ENCODE results near the gene ST3GAL2. TPM values are rescaled to one million over a fixed set of nuclear protein-coding genes. Genes with fewer than 3 reads are reported as not detected.

ST3GAL2 gene
- polyA plus RNA-seq, 2 of the 4 experiments (the other 2 are of a cell fraction): 11.1 to 16.3 TPM

- ChIA-PET POLR2A (interaction anchor here (0.7 to 3.2 kb wide), 17 partner anchors 8 to 274 kb away, joined by 3 to 29 read pairs (median 6); partner anchors contain the start of genes DDX19A, FCSK and ST3GAL2), CTCF (interaction anchor here (0.5 to 6.2 kb wide), 22 partner anchors 8 to 273 kb away, joined by 3 to 35 read pairs (median 5); partner anchors contain the start of genes FCSK and ST3GAL2)
- peaks cover 14% of the 10 kb centered on the region for H3K4me1 ChIP-seq
- H3K27ac ChIP-seq: peak overlapping the region; percentile 94 to 96
- FAIRE-seq (no peak), DNase-seq (ENCODE audit: low read depth in 1 of 2, low spot score in 1 of 2) (peak; percentile 23 to 56), ATAC-seq (peak; percentile 44 to 52)
- 2% methylated on average over 20 of the region's 31 CpGs for WGBS (ENCODE audit: missing lambda C conversion rate)
- H3K4me2 ChIP-seq: peak overlapping the region; percentile 91
- peak overlapping the region; percentile 66 for H3K4me3 ChIP-seq
- H3K9me3 ChIP-seq: no peaks in the 10 kb centered on the region
- TF ChIP-seq, protein P1, sequence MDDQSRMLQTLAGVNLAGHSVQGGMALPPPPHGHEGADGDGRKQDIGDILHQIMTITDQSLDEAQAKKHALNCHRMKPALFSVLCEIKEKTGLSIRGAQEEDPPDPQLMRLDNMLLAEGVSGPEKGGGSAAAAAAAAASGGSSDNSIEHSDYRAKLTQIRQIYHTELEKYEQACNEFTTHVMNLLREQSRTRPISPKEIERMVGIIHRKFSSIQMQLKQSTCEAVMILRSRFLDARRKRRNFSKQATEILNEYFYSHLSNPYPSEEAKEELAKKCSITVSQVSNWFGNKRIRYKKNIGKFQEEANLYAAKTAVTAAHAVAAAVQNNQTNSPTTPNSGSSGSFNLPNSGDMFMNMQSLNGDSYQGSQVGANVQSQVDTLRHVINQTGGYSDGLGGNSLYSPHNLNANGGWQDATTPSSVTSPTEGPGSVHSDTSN (IDR thresholded peaks at IDR 0.05): 0 out of 2 replicates have a peak, but pooled peaks have one; percentile 5
- TF ChIP-seq, protein P2, sequence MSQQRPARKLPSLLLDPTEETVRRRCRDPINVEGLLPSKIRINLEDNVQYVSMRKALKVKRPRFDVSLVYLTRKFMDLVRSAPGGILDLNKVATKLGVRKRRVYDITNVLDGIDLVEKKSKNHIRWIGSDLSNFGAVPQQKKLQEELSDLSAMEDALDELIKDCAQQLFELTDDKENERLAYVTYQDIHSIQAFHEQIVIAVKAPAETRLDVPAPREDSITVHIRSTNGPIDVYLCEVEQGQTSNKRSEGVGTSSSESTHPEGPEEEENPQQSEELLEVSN (IDR thresholded peaks at IDR 0.05; ENCODE audit: borderline replicate concordance, low read depth): 0 out of 2 replicates have a peak, but pooled peaks have one; percentile 33
- TF ChIP-seq POLR2A (IDR thresholded peaks at IDR 0.05; ENCODE audit: low read length): peak; percentile 13
- TF ChIP-seq RAD21 (conservative IDR thresholded peaks at IDR 0.05 in 1 of 2, IDR thresholded peaks at IDR 0.05 in 1 of 2): no peak
- TF ChIP-seq EHF (CRISPR knock-in tag; IDR thresholded peaks at IDR 0.05): no peak
- TF ChIP-seq POLR2AphosphoS2 (conservative IDR thresholded peaks at IDR 0.05; ENCODE audit: low read length): peak; percentile 79
Measured at GRCh38 chr16:70380248-70380918, 58.5 kb downstream of the ST3GAL2 start.

GRCh38 chr16:70378869-70379493 lies 59.9 kb downstream of the ST3GAL2 start:
- Histone ChIP-seq H3K4me3 (no peak overlapping the region), H3K4me2 (peak overlapping the region; percentile 91; the same call in 2 of the 3 replicates), H3K4me1 (peaks cover 14% of the 10 kb centered on the region), H3K9me3 (no peaks in the 10 kb centered on the region), H3K27ac (0 out of 6 replicates have a peak overlapping the region, but pooled peaks of 1 of the 2 experiments have one; percentile 10)
- DNase-seq (ENCODE audit: low read depth in 1 of 2, low spot score in 1 of 2): no peak
- no peak for FAIRE-seq
- WGBS (ENCODE audit: missing lambda C conversion rate): 85% methylated on average over 13 of the region's 13 CpGs
- CTCF ChIA-PET: interaction anchor here (0.7 to 6.2 kb wide), 8 partner anchors 10 to 275 kb away, joined by 3 to 35 read pairs (median 10); no protein-coding TSS in a partner anchor
- ATAC-seq: no peak
- TF ChIP-seq BCL3 (IDR thresholded peaks at IDR 0.05): 0 out of 3 replicates have a peak, but pooled peaks have one; percentile 30
- TF ChIP-seq SMC3 (IDR thresholded peaks at IDR 0.05): no peak
- POLR2A ChIA-PET: interaction anchor here (0.6 to 3.2 kb wide), 3 partner anchors 49 to 90 kb away, joined by 3 to 29 read pairs (median 6); partner anchors contain the start of gene AARS1

- H3K27ac ChIP-seq: no peak overlapping the region
- H3K9me3 ChIP-seq: no peaks in the 10 kb centered on the region
- ATAC-seq (no peak), DNase-seq (ENCODE audit: low read depth in 1 of 2, low spot score in 1 of 2) (no peak), FAIRE-seq (no peak)
- H3K4me2 ChIP-seq: no peak overlapping the region
- POLR2A ChIA-PET: interaction anchor here (0.7 kb wide), 1 partner anchor 12 kb away, joined by 6 read pairs; no protein-coding TSS in a partner anchor
- CTCF ChIA-PET: interaction anchor here (0.7 to 6.2 kb wide), 7 partner anchors 9 to 276 kb away, joined by 3 to 33 read pairs (median 4); no protein-coding TSS in a partner anchor
- WGBS (ENCODE audit: missing lambda C conversion rate): 80% methylated on average over 2 of the region's 2 CpGs
- peaks cover 14% of the 10 kb centered on the region for H3K4me1 ChIP-seq
- TF ChIP-seq HOXB13 (CRISPR knock-in tag; IDR thresholded peaks at IDR 0.05; ENCODE audit: low read depth): no peak
- TF ChIP-seq BHLHE40 (IDR thresholded peaks at IDR 0.05; ENCODE audit: low read depth, low read length): no peak
- TF ChIP-seq, protein P3, sequence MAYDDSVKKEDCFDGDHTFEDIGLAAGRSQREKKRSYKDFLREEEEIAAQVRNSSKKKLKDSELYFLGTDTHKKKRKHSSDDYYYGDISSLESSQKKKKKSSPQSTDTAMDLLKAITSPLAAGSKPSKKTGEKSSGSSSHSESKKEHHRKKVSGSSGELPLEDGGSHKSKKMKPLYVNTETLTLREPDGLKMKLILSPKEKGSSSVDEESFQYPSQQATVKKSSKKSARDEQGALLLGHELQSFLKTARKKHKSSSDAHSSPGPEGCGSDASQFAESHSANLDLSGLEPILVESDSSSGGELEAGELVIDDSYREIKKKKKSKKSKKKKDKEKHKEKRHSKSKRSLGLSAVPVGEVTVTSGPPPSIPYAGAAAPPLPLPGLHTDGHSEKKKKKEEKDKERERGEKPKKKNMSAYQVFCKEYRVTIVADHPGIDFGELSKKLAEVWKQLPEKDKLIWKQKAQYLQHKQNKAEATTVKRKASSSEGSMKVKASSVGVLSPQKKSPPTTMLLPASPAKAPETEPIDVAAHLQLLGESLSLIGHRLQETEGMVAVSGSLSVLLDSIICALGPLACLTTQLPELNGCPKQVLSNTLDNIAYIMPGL (CRISPR knock-in tag; IDR thresholded peaks at IDR 0.05; ENCODE audit: borderline replicate concordance): no peak
- no peak overlapping the region for H3K4me3 ChIP-seq
Measured at GRCh38 chr16:70377782-70378181, 61.1 kb downstream of the ST3GAL2 start.
